ENCODE results near the gene KLHL8. TPM values are rescaled to one million over a fixed set of nuclear protein-coding genes. Genes with fewer than 3 reads are reported as not detected.
A peak's percentile ranks its signal among the peaks of the same experiment; 100 is the strongest.
"Not testable (repeated sequence)": the region's sequence is repeated elsewhere in the genome, so short reads cannot be mapped to it uniquely, and the experiment has no call there.

The KLHL8 gene
- total RNA-seq, 1 donor from 2014 or later = 175 TPM

GRCh38 chr4:87171944-87172343, 48.5 kb downstream of the KLHL8 start:
- no peak for DNase-seq

DNA sequence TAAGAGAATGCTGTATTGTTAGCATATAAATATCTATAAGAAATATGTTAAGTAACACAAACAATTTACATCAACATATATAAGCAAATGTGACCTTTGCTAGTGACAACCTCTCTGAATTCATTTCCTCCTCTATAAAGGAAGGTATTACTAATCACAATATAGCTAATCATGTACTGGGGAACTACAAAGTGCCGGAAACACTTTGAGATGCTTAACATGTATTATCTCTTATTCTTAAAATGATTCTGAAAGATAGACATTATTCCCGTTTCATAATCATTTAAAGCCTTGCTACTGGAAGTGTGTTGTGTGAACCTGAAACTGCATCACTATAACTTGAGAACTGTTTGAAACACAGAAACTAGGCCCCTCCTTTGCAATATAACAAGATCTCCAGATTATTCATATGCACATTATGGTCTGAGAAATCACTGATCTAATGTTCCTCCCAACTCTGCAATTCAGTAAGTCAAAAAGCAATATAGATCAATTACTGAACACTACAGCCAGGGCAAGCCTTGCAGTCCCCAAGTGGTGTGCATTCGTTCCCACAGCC, 54.0 kb downstream of the KLHL8 start:
- no peak for DNase-seq

- DNase-seq = no peak
Observed at GRCh38 chr4:87165892-87166291, 54.5 kb downstream of the KLHL8 start.

- no peak for DNase-seq
Observed at GRCh38 chr4:87153078-87153870, 67.1 kb downstream of the KLHL8 start.

DNA sequence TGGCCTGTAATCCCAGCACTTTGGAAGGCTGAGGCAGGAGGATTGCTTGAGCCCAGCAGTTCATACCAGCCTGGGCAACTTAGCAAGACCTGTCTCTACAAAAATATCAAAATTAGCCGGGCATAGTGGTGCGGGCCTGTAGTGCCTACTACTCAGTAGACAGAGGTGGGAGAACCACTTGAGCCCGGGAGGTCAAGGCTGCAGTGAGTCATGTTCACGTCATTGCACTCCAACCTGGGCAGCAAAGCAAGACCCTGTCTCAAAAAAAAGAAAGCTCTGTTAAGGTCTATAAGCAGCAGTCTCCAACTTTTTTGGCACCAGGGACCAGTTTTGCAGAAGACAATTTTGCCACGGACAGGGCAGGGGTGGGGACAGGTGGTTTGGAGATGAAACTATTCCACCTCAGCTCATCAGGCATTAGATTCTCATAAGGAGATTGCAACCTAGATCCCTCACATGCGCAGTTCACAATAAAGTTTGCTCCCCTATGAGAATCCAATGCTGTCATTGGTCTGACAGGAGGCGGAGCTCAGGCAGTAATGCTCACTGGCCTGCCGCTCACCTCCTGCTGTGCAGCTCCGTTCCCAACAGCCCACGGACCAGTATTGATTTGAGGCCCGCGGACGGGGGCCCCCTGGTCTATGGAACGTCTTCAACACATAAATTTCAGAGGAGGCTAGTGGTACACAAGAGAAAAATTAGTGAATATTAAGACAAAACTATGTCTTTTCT, 67.9 kb downstream of the KLHL8 start:
- no peak for DNase-seq

GRCh38 chr4:87151730-87152129, 68.7 kb downstream of the KLHL8 start:
- no peak for DNase-seq

DNA sequence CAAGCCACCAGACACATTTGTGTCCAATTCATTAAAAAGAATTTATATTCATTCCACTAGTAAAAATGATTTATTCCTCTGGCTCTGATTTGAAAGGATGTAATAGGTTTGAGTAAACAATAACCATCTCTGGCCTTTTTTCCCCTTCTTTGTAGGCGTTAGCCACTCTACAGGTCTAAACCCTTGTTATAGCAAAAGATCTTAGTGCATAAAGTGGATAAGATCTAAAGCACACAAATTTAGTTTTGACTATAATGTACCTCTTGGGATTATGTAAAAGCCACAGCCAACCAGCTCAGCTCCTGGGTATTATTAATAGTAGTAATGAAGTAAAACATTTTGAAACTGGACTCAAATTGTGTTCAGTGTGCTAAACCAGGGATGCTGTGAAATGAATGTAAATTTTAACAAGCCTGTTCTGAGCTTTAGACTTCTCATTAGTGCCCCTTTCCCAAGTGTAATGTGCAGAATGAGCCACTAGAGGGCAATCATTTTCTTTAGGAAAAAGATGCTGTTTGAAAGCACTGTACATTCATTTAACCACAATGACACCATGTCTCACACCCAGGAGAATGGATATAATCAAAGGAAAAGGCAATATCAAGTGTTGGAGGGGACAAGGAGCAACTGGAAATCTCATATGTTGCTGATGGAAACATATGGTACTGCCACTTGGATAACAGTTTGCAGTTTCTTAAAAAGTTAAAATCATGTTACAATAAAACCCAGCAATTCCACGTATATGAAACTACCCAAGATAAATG, 69.7 kb downstream of the KLHL8 start:
- DNase-seq = peak; percentile 2

- no peak for DNase-seq
Observed at GRCh38 chr4:87147116-87147515, 73.3 kb downstream of the KLHL8 start.

- DNase-seq = not testable (repeated sequence)
Observed at GRCh38 chr4:87145934-87146333, 74.5 kb downstream of the KLHL8 start.

DNA sequence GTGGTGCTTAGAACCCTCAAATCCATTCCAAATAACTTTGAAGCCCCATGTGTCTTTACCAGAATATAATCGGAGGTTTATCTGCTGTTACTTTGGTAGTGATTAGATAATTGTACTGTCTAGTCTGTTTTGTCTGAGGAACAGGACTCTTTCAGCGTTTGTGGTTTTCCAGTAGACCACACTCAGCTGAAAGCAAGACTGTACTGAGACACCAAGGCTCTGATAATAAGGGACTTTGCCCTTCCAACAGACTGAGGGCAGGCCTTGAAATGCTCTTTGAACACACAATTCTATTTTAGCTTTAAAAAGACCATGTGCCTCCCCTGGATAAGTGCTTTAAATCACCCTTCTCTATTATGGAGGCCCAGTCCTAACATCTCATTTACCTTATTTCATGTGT, 76.1 kb downstream of the KLHL8 start:
- DNase-seq = no peak

DNA sequence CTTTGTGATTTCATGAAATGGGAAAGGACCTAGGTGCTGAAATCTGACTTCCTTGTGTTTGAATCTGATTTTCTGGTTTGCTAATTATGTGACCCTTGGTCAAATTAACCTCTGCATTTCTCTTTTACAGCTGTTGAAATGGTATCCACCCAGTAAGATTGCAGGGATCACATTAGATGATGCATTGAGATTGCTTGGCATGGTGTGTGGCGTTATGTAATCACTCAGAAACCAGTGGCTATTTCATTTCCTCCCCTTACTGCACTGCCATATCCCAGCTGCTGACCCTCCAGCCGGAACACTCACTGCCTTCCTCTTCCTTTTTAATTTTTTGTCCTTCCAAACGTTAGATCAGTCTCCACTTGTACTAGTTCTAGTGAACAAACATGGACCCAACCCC, 79.0 kb downstream of the KLHL8 start:
- DNase-seq = no peak

GRCh38 chr4:87134122-87134521, 86.3 kb downstream of the KLHL8 start:
- DNase-seq = no peak

GRCh38 chr4:87133183-87133582, 87.2 kb downstream of the KLHL8 start:
- DNase-seq = no peak

DNA sequence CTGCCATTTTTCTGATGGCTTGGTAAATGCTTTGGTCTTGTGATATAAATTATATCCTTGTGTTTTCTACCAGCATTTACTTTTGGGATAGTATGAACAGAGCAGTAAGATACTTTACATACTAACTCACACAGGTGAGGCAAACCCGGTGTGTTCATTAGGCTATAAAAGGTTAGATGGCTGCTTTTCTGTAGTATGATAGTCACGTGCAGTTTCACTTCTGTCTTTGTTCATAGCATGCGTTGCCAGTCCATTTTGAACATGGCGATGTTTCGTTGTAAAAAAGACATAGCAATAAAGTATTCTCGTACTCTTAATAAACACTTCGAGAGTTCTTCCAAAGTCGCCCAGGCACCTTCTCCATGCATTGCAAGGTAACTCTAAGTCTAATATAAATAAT, 88.4 kb downstream of the KLHL8 start:
- DNase-seq = no peak

- DNase-seq = no peak
Observed at GRCh38 chr4:87130985-87131703, 89.3 kb downstream of the KLHL8 start.

GRCh38 chr4:87129681-87130080, 90.7 kb downstream of the KLHL8 start:
- no peak for DNase-seq

- no peak for DNase-seq
Observed at GRCh38 chr4:87128006-87128705, 92.3 kb downstream of the KLHL8 start.

DNA sequence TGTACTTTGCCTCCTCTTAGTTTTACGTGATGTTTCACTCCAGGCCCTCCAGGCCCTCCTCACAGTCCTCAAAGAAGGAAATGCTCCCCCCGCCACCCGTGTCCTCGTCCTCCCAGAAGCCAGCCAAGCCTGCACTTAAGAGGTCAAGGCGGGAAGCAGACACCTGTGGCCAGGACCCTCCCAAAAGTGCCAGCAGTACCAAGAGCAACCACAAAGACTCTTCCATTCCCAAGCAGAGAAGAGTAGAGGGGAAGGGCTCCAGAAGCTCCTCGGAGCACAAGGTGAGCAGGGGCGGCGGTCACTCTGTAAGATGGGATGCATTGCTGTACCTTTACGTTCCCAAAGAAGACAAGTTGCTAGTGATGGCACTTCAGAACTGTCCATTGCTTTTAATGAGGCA, 94.4 kb downstream of the KLHL8 start:
- DNase-seq = no peak

DNA sequence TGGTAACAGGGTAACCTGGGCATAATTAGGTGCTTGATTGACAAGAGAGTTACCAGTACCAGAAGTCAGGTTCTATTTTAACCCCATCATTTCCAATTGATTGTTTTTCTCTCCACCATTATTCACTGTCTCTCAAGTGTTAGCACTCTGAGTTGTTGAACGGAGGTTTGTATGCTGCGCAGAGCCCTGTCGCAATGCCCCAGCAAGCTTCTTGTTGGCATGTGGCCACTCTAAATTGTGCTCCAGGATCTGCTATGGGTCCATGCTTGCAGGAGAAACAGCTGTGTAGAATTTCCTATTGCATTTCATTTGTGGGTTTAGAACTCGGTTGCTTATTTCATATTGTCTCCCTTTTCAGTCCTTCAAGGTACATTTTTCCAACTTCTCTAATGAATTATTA, 98.2 kb downstream of the KLHL8 start:
- DNase-seq = no peak

- no peak for DNase-seq
Observed at GRCh38 chr4:87121341-87122065, 98.9 kb downstream of the KLHL8 start.
